Keratinocyte (primary cell): ENCODE data around the gene MLLT10. TPM values are rescaled to one million over a fixed set of nuclear protein-coding genes. Genes with fewer than 3 reads are reported as not detected.

Experiments used
- DNase-seq: peaks from one replicate; pipeline ENCODE4 v3.0.0-alpha.2; 2011; ENCODE audit warnings: low read depth, missing footprints, low spot score
- FAIRE-seq: peaks from 2 replicates; lab custom pipeline; 2011; peaks lifted over from hg19 to GRCh38; lab: Jason Lieb, UNC
- H2AFZ ChIP-seq: 2 replicates; pipeline ENCODE4 v1.6.0; 2012; ENCODE audit warnings: low read length, control low read depth, inconsistent platforms; ENCODE audit not compliant: control insufficient read depth
- H3K27ac ChIP-seq: 2 replicates; pipeline ENCODE4 v1.5.1; 2011; ENCODE audit warnings: low read length; ENCODE audit not compliant: control insufficient read depth, insufficient read depth
- H3K27me3 ChIP-seq: 3 replicates; pipeline ENCODE4 v1.6.0; 2011; ENCODE audit warnings: low read length; ENCODE audit not compliant: control insufficient read depth, insufficient read depth; ENCODE audit errors: extremely low read depth
- H3K36me3 ChIP-seq, 2 experiments: 2 replicates in 1 of 2; 3 replicates in 1 of 2; pipeline ENCODE4 v1.5.1; 2011; ENCODE audit warnings: low read length in 2 of 2, mild to moderate bottlenecking in 1 of 2; ENCODE audit not compliant: control insufficient read depth in 2 of 2, insufficient read depth in 2 of 2; ENCODE audit errors: extremely low read depth in 1 of 2
- H3K4me1 ChIP-seq: 3 replicates; pipeline ENCODE4 v1.5.1; 2011; ENCODE audit warnings: low read length; ENCODE audit not compliant: control insufficient read depth, insufficient read depth; ENCODE audit errors: extremely low read depth
- H3K4me2 ChIP-seq: 3 replicates; pipeline ENCODE4 v1.6.0; 2011; ENCODE audit warnings: low read depth, low read length; ENCODE audit not compliant: control insufficient read depth, insufficient read depth; ENCODE audit errors: extremely low read depth
- H3K4me3 ChIP-seq, 3 experiments: fragments of 200-600 bp in 1 of 3; sonication (generic) in 1 of 3; 2 replicates in 2 of 3; 3 replicates in 1 of 3; pipeline ENCODE4 v1.5.1; 2011 to 2016; ENCODE audit warnings: low read length in 3 of 3, mild to moderate bottlenecking in 3 of 3, control low read depth in 2 of 3, inconsistent platforms in 1 of 3, low read depth in 1 of 3, mixed read lengths in 1 of 3, mixed run types in 1 of 3, moderate library complexity in 1 of 3; ENCODE audit not compliant: control insufficient read depth in 2 of 3, insufficient read depth in 2 of 3; ENCODE audit errors: extremely low read depth in 1 of 3
- H3K79me2 ChIP-seq: 2 replicates; pipeline ENCODE4 v1.6.0; 2012; ENCODE audit warnings: low read length; ENCODE audit not compliant: control insufficient read depth, insufficient read depth
- H3K9ac ChIP-seq: 3 replicates; pipeline ENCODE4 v1.6.0; 2011; ENCODE audit warnings: low read length; ENCODE audit not compliant: control insufficient read depth, insufficient read depth; ENCODE audit errors: extremely low read depth
- H3K9me1 ChIP-seq: 3 replicates; pipeline ENCODE4 v1.6.0; 2011; ENCODE audit warnings: low read length; ENCODE audit not compliant: control insufficient read depth, insufficient read depth; ENCODE audit errors: extremely low read depth
- H3K9me3 ChIP-seq: 2 replicates; pipeline ENCODE4 v1.5.1; 2012; ENCODE audit warnings: low read depth, low read length; ENCODE audit not compliant: control insufficient read depth
- H4K20me1 ChIP-seq: 3 replicates; pipeline ENCODE4 v1.6.0; 2011; ENCODE audit warnings: low read length; ENCODE audit not compliant: control insufficient read depth, insufficient read depth; ENCODE audit errors: extremely low read depth
- CTCF ChIP-seq, 3 experiments: IDR thresholded peaks in 1 of 3; conservative IDR thresholded peaks in 1 of 3; optimal IDR thresholded peaks in 1 of 3; 2 replicates in 2 of 3; 3 replicates in 1 of 3; pipeline versions ENCODE3 to v1.5.1; 2011; ENCODE audit warnings: low read length in 3 of 3, mild to moderate bottlenecking in 3 of 3, moderate library complexity in 2 of 3, control low read depth in 1 of 3, inconsistent platforms in 1 of 3; ENCODE audit not compliant: insufficient read depth in 2 of 3; ENCODE audit errors: extremely low read depth in 1 of 3
- EZH2 ChIP-seq: IDR thresholded peaks from one replicate; pipeline ENCODE4 v1.6.1; 2012; ENCODE audit warnings: inconsistent platforms, mild to moderate bottlenecking, low read length, moderate library complexity
- dilution Hi-C: fragments of 300-500 bp; cut with MboI; formaldehyde crosslinking; loops from one replicate; pipeline ENCODE4 v1.7.0; 2020; ENCODE audit warnings: low sequenced_read_pairs; ENCODE audit not compliant: extremely low pct_ligation_motif_present
- polyA plus RNA-seq, 5 experiments: library from polyadenylated mRNA; depleted of rRNA in 3 of 5; stranded (reverse) in 3 of 5; stranded (forward) in 1 of 5; unstranded in 1 of 5; fragments of >200 nt; gene quantifications; 1 replicate in 1 of 5; 2 replicates in 3 of 5; 3 replicates in 1 of 5; pipeline versions ENCODE4 v1.2.1 to v1.2.3, GENCODE V29; 2011 to 2012; ENCODE audit warnings: missing spikeins in 2 of 5, low read depth in 1 of 5, low replicate concordance in 1 of 5

The MLLT10 gene
- polyA plus RNA-seq, 1 donor (not counting 4 experiments of a cell fraction or from before 2014, with no cell fraction given), result 40.2 TPM

DNA sequence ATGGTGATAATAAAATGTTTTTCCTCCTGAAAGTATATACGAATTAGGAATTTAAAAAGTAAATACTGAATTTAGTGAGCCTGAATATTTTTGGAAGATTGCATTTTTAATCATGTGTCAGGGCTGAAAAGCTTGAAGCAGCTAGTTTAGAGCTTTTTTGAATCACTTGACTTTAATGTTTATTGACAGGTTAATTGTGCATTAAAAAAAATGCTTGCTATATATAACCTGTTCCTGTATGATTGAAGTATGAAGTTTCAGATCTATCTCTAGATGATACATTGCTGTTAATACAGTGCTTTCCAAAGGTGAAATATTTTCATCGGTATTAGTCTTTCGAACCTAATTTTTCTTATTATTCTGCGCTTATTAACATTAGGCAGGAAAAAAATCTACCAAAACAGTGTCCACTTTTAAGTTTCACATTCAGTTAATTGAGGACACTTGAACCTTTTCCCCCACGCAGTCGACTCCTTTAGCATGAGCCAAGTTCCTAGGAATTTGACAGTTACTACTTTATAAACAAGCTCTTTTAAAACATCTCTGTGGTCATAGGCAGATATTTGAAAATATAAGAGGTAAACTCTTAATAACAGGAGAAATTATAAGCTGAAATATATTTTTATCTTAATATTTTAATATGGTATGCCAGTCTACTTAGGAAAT lies 187.1 kb downstream of the MLLT10 start:
- no peak overlapping the region for H3K4me3 ChIP-seq
- no peak overlapping the region for H3K4me2 ChIP-seq
- H4K20me1 ChIP-seq, result no peaks in the 10 kb centered on the region
- no peak for DNase-seq
- H3K9me3 ChIP-seq, result no peaks in the 10 kb centered on the region
- no peak for FAIRE-seq
- no peak overlapping the region for H3K27ac ChIP-seq
- peaks cover 0 to 3% of the 10 kb centered on the region in 2 experiments for H3K36me3 ChIP-seq
- H3K4me1 ChIP-seq, result peaks cover 15% of the 10 kb centered on the region
- no peak overlapping the region for H2AFZ ChIP-seq
- H3K9me1 ChIP-seq, result no peaks in the 10 kb centered on the region
- TF ChIP-seq EZH2, result no peak
- no peak for TF ChIP-seq CTCF (optimal IDR thresholded peaks at IDR 0.05 in 1 of 3, IDR thresholded peaks at IDR 0.05 in 1 of 3, conservative IDR thresholded peaks at IDR 0.05 in 1 of 3; ENCODE audit: extremely low read depth in 1 of 3, insufficient read depth in 2 of 3, low read length in 3 of 3)
- no peak overlapping the region for H3K9ac ChIP-seq
- dilution Hi-C loops, result no loop called here
- no peaks in the 10 kb centered on the region for H3K27me3 ChIP-seq
- H3K79me2 ChIP-seq, result no peaks in the 10 kb centered on the region

GRCh38 chr10:21722209-21722608 lies 188.2 kb downstream of the MLLT10 start:
- DNase-seq (no peak), FAIRE-seq (no peak)
- Histone ChIP-seq H3K9me1 (no peaks in the 10 kb centered on the region), H3K27ac (no peak overlapping the region), H3K4me3 (no peak overlapping the region), H2AFZ (no peak overlapping the region), H3K9me3 (no peaks in the 10 kb centered on the region), H3K27me3 (no peaks in the 10 kb centered on the region), H3K9ac (no peak overlapping the region), H4K20me1 (no peaks in the 10 kb centered on the region), H3K36me3 (peaks cover 0 to 3% of the 10 kb centered on the region in 2 experiments), H3K4me1 (peaks cover 25% of the 10 kb centered on the region), H3K4me2 (no peak overlapping the region), H3K79me2 (no peaks in the 10 kb centered on the region)
- TF ChIP-seq CTCF (optimal IDR thresholded peaks at IDR 0.05 in 1 of 3, IDR thresholded peaks at IDR 0.05 in 1 of 3, conservative IDR thresholded peaks at IDR 0.05 in 1 of 3; ENCODE audit: extremely low read depth in 1 of 3, insufficient read depth in 2 of 3, low read length in 3 of 3) (no peak), EZH2 (no peak)
- dilution Hi-C loops, result no loop called here
